Measurements from ENCODE around the gene CP. TPM values are rescaled to one million over a fixed set of nuclear protein-coding genes. Genes with fewer than 3 reads are reported as not detected.
A peak's percentile ranks its signal among the peaks of the same experiment; 100 is the strongest.

Gene CP
- total and polyA plus RNA-seq, 2 experiments from 2014 or later: 2.8 to 3.6 TPM

DNA sequence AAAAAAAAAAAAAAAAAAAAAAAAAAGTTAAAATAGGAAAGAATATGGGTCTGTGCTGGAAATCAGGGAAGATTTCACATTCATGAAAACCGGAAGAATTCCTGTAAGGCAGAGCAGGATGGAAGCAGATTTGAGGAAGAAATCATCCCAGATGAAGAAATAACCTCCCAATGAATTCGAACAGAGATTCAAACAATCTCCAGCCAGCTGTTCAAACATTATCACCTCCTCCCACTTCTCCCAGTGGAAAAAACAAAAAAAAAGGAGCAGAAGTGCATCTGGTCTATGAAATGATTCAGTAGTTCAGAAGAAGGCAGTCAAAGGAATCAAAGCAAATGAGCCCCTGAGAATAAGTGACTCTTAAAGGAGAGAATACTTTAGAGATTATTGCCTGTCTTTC lies 33.1 kb downstream of the CP start:
- Mint-ChIP-seq H3K27me3 (ENCODE audit: insufficient read depth, low read depth, poor library complexity) (peaks cover 4% of the 10 kb centered on the region), H3K4me3 (no peak overlapping the region), H3K36me3 (ENCODE audit: low read depth) (peaks cover 29% of the 10 kb centered on the region), H3K9me3 (peaks cover 7% of the 10 kb centered on the region), H3K27ac (peak overlapping the region; percentile 28; the same call in 1 of the 2 replicates), H3K4me1 (peaks cover 47% of the 10 kb centered on the region)
- Histone ChIP-seq H3F3A (replicated peaks; ENCODE audit: low read depth) (no peaks in the 10 kb centered on the region), H3K4me3 (no peak overlapping the region), H3K36me3 (ENCODE audit: insufficient read depth) (no peaks in the 10 kb centered on the region), H3K9me2 (ENCODE audit: insufficient read depth) (0 out of 2 replicates have a peak, but pooled peaks cover 3% of the 10 kb centered on the region), H3K79me2 (replicated peaks; ENCODE audit: insufficient read depth) (no peaks in the 10 kb centered on the region), H3K27me3 (ENCODE audit: insufficient read depth) (no peaks in the 10 kb centered on the region), H2AFZ (no peak overlapping the region), H3K27ac (ENCODE audit: low read depth) (peak overlapping the region; percentile 6; the same call in 1 of the 2 replicates), H3K4me1 (ENCODE audit: insufficient read depth) (peaks cover 42% of the 10 kb centered on the region), H4K20me1 (replicated peaks; ENCODE audit: insufficient read depth) (no peaks in the 10 kb centered on the region), H3K4me2 (no peak overlapping the region)
- TF ChIP-seq EZH2 (IDR thresholded peaks at IDR 0.05; ENCODE audit: low read depth, unreplicated experiment) (no peak), ZNF114 (CRISPR knock-in tag; IDR thresholded peaks at IDR 0.05) (no peak), NANOG (IDR thresholded peaks at IDR 0.05; ENCODE audit: borderline replicate concordance) (no peak), STAT1 (IDR thresholded peaks at IDR 0.05; ENCODE audit: unreplicated experiment) (no peak), POLR2AphosphoS5 (IDR thresholded peaks at IDR 0.05; ENCODE audit: low read depth) (no peak)
- TF ChIP-seq, protein P1, sequence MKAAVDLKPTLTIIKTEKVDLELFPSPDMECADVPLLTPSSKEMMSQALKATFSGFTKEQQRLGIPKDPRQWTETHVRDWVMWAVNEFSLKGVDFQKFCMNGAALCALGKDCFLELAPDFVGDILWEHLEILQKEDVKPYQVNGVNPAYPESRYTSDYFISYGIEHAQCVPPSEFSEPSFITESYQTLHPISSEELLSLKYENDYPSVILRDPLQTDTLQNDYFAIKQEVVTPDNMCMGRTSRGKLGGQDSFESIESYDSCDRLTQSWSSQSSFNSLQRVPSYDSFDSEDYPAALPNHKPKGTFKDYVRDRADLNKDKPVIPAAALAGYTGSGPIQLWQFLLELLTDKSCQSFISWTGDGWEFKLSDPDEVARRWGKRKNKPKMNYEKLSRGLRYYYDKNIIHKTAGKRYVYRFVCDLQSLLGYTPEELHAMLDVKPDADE (IDR thresholded peaks at IDR 0.05): no peak
- ATAC-seq (no peak), DNase-seq (ENCODE audit: low spot score) (no peak)

DNA sequence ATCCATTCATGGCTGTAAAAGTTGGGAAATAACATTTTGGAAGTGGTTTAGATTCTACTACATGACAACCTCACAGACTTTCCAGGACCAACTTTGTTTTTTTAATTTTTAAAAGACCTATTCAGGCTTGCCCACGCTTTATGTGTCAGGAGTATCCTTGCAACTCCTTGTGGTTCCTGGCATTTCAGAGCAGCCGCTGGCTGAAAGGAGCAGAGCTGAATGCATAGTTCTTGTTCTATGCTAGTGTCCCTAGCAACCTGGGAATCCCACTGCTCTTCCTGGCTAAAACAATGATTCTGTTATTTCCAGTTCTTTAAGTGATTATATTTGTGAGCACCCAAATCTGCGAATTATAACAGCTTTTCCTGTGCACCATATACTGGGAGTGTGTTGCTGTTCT lies 34.9 kb downstream of the CP start:
- Histone ChIP-seq H3K36me3 (ENCODE audit: insufficient read depth) (no peaks in the 10 kb centered on the region), H3K79me2 (replicated peaks; ENCODE audit: insufficient read depth) (no peaks in the 10 kb centered on the region), H2AFZ (no peak overlapping the region), H3K27ac (ENCODE audit: low read depth) (no peak overlapping the region), H3K27me3 (ENCODE audit: insufficient read depth) (no peaks in the 10 kb centered on the region), H3K4me2 (no peak overlapping the region), H3K4me1 (ENCODE audit: insufficient read depth) (peaks cover 33% of the 10 kb centered on the region), H3F3A (replicated peaks; ENCODE audit: low read depth) (no peaks in the 10 kb centered on the region), H4K20me1 (replicated peaks; ENCODE audit: insufficient read depth) (no peaks in the 10 kb centered on the region), H3K4me3 (no peak overlapping the region), H3K9me2 (ENCODE audit: insufficient read depth) (0 out of 2 replicates have a peak, but pooled peaks cover 3% of the 10 kb centered on the region)
- Mint-ChIP-seq H3K36me3 (ENCODE audit: low read depth) (peaks cover 29% of the 10 kb centered on the region), H3K4me1 (peaks cover 36% of the 10 kb centered on the region), H3K4me3 (no peak overlapping the region), H3K27ac (peak overlapping the region; percentile 12; the same call in 1 of the 2 replicates), H3K27me3 (ENCODE audit: insufficient read depth, low read depth, poor library complexity) (peaks cover 4% of the 10 kb centered on the region), H3K9me3 (peaks cover 7% of the 10 kb centered on the region)
- peak; percentile 57 for DNase-seq (ENCODE audit: low spot score)
- ATAC-seq: peak; percentile 59
- TF ChIP-seq, protein P1 (IDR thresholded peaks at IDR 0.05): no peak
- TF ChIP-seq, protein P2, sequence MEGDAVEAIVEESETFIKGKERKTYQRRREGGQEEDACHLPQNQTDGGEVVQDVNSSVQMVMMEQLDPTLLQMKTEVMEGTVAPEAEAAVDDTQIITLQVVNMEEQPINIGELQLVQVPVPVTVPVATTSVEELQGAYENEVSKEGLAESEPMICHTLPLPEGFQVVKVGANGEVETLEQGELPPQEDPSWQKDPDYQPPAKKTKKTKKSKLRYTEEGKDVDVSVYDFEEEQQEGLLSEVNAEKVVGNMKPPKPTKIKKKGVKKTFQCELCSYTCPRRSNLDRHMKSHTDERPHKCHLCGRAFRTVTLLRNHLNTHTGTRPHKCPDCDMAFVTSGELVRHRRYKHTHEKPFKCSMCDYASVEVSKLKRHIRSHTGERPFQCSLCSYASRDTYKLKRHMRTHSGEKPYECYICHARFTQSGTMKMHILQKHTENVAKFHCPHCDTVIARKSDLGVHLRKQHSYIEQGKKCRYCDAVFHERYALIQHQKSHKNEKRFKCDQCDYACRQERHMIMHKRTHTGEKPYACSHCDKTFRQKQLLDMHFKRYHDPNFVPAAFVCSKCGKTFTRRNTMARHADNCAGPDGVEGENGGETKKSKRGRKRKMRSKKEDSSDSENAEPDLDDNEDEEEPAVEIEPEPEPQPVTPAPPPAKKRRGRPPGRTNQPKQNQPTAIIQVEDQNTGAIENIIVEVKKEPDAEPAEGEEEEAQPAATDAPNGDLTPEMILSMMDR (conservative IDR thresholded peaks at IDR 0.05; ENCODE audit: low read depth in 2 of 2): no peak
- no peak for TF ChIP-seq POLR2AphosphoS5 (IDR thresholded peaks at IDR 0.05; ENCODE audit: low read depth)
- no peak for TF ChIP-seq EZH2phosphoT487 (IDR thresholded peaks at IDR 0.05; ENCODE audit: unreplicated experiment)
- TF ChIP-seq, protein P3, sequence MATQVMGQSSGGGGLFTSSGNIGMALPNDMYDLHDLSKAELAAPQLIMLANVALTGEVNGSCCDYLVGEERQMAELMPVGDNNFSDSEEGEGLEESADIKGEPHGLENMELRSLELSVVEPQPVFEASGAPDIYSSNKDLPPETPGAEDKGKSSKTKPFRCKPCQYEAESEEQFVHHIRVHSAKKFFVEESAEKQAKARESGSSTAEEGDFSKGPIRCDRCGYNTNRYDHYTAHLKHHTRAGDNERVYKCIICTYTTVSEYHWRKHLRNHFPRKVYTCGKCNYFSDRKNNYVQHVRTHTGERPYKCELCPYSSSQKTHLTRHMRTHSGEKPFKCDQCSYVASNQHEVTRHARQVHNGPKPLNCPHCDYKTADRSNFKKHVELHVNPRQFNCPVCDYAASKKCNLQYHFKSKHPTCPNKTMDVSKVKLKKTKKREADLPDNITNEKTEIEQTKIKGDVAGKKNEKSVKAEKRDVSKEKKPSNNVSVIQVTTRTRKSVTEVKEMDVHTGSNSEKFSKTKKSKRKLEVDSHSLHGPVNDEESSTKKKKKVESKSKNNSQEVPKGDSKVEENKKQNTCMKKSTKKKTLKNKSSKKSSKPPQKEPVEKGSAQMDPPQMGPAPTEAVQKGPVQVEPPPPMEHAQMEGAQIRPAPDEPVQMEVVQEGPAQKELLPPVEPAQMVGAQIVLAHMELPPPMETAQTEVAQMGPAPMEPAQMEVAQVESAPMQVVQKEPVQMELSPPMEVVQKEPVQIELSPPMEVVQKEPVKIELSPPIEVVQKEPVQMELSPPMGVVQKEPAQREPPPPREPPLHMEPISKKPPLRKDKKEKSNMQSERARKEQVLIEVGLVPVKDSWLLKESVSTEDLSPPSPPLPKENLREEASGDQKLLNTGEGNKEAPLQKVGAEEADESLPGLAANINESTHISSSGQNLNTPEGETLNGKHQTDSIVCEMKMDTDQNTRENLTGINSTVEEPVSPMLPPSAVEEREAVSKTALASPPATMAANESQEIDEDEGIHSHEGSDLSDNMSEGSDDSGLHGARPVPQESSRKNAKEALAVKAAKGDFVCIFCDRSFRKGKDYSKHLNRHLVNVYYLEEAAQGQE (IDR thresholded peaks at IDR 0.05; ENCODE audit: unreplicated experiment): no peak
- TF ChIP-seq NANOG (IDR thresholded peaks at IDR 0.05; ENCODE audit: borderline replicate concordance): no peak
- TF ChIP-seq EZH2 (IDR thresholded peaks at IDR 0.05; ENCODE audit: low read depth, unreplicated experiment): no peak
